GM19328 (cell line): ENCODE data around the gene CDK4.
A peak's percentile ranks its signal among the peaks of the same experiment; 100 is the strongest.

Experiments used
- ATAC-seq: cut with Tn5 transposase; IDR thresholded peaks from one replicate; pipeline ENCODE4 v1.9.1; 2021; ENCODE audit warnings: mild to moderate bottlenecking, moderate library complexity; ENCODE audit not compliant: unreplicated experiment

CDK4 gene

GRCh38 chr12:57772429-57773322 is 20.6 kb upstream of the CDK4 start, which contains the start of gene EEF1AKMT3:
TSS of gene EEF1AKMT3 (plus strand) at chr12:57772614. CDS start at chr12:57772725, 111 bp downstream.
- ATAC-seq: peak; percentile 23

- peak; percentile 73 for ATAC-seq
These were observed 19.8 kb upstream of the CDK4 start, which contains the start of gene METTL1 for GRCh38 chr12:57771873-57772428. TSS of gene METTL1 (minus strand) at chr12:57772105. CDS start at chr12:57772083, 22 bp downstream.

GRCh38 chr12:57771236-57771872 is 19.2 kb upstream of the CDK4 start:
- ATAC-seq: peak; percentile 63

- no peak for ATAC-seq
These were observed 18.6 kb upstream of the CDK4 start for GRCh38 chr12:57770734-57771133.

- no peak for ATAC-seq
These were observed 17.5 kb upstream of the CDK4 start for GRCh38 chr12:57769594-57769993.

- ATAC-seq: no peak
These were observed 15.8 kb upstream of the CDK4 start for GRCh38 chr12:57767876-57768275.

GRCh38 chr12:57767305-57767698 is 15.2 kb upstream of the CDK4 start:
- ATAC-seq: no peak

- ATAC-seq: no peak
These were observed 14.6 kb upstream of the CDK4 start, which contains the start of gene CYP27B1 for GRCh38 chr12:57766464-57767304. TSS of gene CYP27B1 (minus strand) at chr12:57767078. CDS start at chr12:57767041, 37 bp downstream.

- no peak for ATAC-seq
These were observed 13.8 kb upstream of the CDK4 start for GRCh38 chr12:57765698-57766463.

GRCh38 chr12:57765003-57765697 is 13.0 kb upstream of the CDK4 start:
- ATAC-seq: peak; percentile 45

GRCh38 chr12:57764662-57765002 is 12.5 kb upstream of the CDK4 start:
- ATAC-seq: peak; percentile 5

- no peak for ATAC-seq
These were observed 12.0 kb upstream of the CDK4 start for GRCh38 chr12:57763881-57764661.

GRCh38 chr12:57762463-57762862 is 10.4 kb upstream of the CDK4 start:
- no peak for ATAC-seq

GRCh38 chr12:57761391-57761998 is 9.4 kb upstream of the CDK4 start:
- no peak for ATAC-seq

- ATAC-seq: no peak
These were observed 8.4 kb upstream of the CDK4 start for GRCh38 chr12:57760347-57760982.

- ATAC-seq: no peak
These were observed 7.4 kb upstream of the CDK4 start for GRCh38 chr12:57759360-57759980.
